ENCODE data around the gene P2RX3.

GRCh38 chr11:57377107-57377506, 39.0 kb downstream of the P2RX3 start:
- no peak for TF ChIP-seq POLR2A (IDR thresholded peaks at IDR 0.05; ENCODE audit: low read depth, low read length)
- TF ChIP-seq SPI1 (IDR thresholded peaks at IDR 0.05; ENCODE audit: low read depth, low read length): no peak
- no peak for TF ChIP-seq POLR2AphosphoS5 (IDR thresholded peaks at IDR 0.05; ENCODE audit: low read depth, low read length)
- TF ChIP-seq TAF1 (IDR thresholded peaks at IDR 0.05; ENCODE audit: low read depth, low read length): no peak
